ENCODE measurements around the gene UNK. TPM values are rescaled to one million over a fixed set of nuclear protein-coding genes. Genes with fewer than 3 reads are reported as not detected.

Gene UNK
- total and polyA plus RNA-seq, 2 experiments from 2014 or later, result 22.3 to 26.7 TPM

DNA sequence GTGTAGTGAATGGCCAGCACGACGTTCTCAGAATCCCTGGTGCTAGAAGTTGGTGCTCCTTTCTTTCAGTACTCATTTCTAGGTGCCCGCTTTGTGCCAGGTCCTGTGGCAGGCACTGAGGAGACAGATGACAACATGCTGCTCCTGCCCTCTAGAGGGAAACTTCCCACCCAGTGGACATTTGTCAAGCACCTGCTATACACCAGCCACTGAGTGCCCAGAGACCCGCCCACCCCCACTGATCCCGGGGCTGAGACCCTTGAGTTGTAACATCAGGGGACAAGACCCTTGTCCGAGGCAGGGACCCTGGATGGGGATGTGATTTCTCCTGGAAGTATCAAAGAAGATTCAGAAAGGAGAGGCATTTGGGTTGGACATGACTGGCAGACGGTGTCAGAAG is 34.5 kb downstream of the UNK start:
- no peak overlapping the region for H2AFZ ChIP-seq
- no peak for DNase-seq (ENCODE audit: low spot score)
- H3K36me3 ChIP-seq (replicated peaks; ENCODE audit: insufficient read depth, low read depth), result no peaks in the 10 kb centered on the region

DNA sequence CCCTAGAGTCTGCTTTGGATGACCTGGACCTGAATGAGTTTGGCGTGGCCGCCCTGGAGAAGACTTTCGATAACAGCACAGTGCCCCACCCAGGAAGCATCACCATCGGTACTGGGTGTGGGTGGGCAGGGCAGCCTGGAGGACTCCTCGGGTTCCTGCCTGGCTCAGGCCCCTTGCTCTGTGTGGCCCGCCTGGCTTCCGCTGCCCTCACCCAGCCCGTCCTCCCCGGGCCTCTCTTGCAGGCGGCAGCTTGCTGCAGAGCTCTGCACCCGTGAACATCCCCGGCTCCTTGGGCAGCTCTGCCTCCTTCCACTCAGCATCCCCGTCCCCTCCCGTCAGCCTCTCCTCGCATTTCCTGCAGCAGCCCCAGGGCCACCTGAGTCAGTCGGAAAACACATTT is 35.1 kb downstream of the UNK start:
- H3K27ac ChIP-seq, result no peak overlapping the region
- H4K20me1 ChIP-seq (ENCODE audit: insufficient read depth, poor library complexity, severe bottlenecking), result no peaks in the 10 kb centered on the region
- no peaks in the 10 kb centered on the region for H3K27me3 ChIP-seq
- H3K79me2 ChIP-seq, result no peaks in the 10 kb centered on the region
- H3K36me3 ChIP-seq (replicated peaks; ENCODE audit: insufficient read depth, low read depth), result no peaks in the 10 kb centered on the region
- H3K9me3 ChIP-seq (ENCODE audit: low read depth), result no peaks in the 10 kb centered on the region
- H2AFZ ChIP-seq, result no peak overlapping the region
- H3K4me1 ChIP-seq (ENCODE audit: insufficient read depth), result peaks cover 5% of the 10 kb centered on the region
- TF ChIP-seq EZH2phosphoT487 (IDR thresholded peaks at IDR 0.05; ENCODE audit: low read depth, severe bottlenecking, unreplicated experiment), result no peak
- no peaks in the 10 kb centered on the region for H3K9me2 ChIP-seq (replicated peaks; ENCODE audit: insufficient read depth)
- H3K4me2 ChIP-seq, result no peak overlapping the region
- no peak for DNase-seq (ENCODE audit: low spot score)
- WGBS (ENCODE audit: low lambda C conversion rate, missing lambda C conversion rate), result 98% methylated on average over 16 of the region's 16 CpGs
- H3K4me3 ChIP-seq, result no peak overlapping the region

More for the DNA sequence above, 34.5 kb downstream of the UNK start:
- Histone ChIP-seq H3K27ac (no peak overlapping the region), H3K4me3 (no peak overlapping the region), H3K4me1 (ENCODE audit: insufficient read depth) (peaks cover 1% of the 10 kb centered on the region), H3K9me2 (replicated peaks; ENCODE audit: insufficient read depth) (no peaks in the 10 kb centered on the region), H3K4me2 (no peak overlapping the region), H3K27me3 (no peaks in the 10 kb centered on the region), H3K79me2 (no peaks in the 10 kb centered on the region), H3K9me3 (ENCODE audit: low read depth) (no peaks in the 10 kb centered on the region), H4K20me1 (ENCODE audit: insufficient read depth, poor library complexity, severe bottlenecking) (no peaks in the 10 kb centered on the region)
- WGBS (ENCODE audit: low lambda C conversion rate, missing lambda C conversion rate), result 94% methylated on average over 7 of the region's 7 CpGs
- TF ChIP-seq, protein P1, sequence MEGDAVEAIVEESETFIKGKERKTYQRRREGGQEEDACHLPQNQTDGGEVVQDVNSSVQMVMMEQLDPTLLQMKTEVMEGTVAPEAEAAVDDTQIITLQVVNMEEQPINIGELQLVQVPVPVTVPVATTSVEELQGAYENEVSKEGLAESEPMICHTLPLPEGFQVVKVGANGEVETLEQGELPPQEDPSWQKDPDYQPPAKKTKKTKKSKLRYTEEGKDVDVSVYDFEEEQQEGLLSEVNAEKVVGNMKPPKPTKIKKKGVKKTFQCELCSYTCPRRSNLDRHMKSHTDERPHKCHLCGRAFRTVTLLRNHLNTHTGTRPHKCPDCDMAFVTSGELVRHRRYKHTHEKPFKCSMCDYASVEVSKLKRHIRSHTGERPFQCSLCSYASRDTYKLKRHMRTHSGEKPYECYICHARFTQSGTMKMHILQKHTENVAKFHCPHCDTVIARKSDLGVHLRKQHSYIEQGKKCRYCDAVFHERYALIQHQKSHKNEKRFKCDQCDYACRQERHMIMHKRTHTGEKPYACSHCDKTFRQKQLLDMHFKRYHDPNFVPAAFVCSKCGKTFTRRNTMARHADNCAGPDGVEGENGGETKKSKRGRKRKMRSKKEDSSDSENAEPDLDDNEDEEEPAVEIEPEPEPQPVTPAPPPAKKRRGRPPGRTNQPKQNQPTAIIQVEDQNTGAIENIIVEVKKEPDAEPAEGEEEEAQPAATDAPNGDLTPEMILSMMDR (IDR thresholded peaks at IDR 0.05; ENCODE audit: poor library complexity), result no peak
- no peak for TF ChIP-seq EZH2 (IDR thresholded peaks at IDR 0.05; ENCODE audit: borderline replicate concordance)
- TF ChIP-seq EZH2phosphoT487 (IDR thresholded peaks at IDR 0.05; ENCODE audit: low read depth, severe bottlenecking, unreplicated experiment), result no peak

DNA sequence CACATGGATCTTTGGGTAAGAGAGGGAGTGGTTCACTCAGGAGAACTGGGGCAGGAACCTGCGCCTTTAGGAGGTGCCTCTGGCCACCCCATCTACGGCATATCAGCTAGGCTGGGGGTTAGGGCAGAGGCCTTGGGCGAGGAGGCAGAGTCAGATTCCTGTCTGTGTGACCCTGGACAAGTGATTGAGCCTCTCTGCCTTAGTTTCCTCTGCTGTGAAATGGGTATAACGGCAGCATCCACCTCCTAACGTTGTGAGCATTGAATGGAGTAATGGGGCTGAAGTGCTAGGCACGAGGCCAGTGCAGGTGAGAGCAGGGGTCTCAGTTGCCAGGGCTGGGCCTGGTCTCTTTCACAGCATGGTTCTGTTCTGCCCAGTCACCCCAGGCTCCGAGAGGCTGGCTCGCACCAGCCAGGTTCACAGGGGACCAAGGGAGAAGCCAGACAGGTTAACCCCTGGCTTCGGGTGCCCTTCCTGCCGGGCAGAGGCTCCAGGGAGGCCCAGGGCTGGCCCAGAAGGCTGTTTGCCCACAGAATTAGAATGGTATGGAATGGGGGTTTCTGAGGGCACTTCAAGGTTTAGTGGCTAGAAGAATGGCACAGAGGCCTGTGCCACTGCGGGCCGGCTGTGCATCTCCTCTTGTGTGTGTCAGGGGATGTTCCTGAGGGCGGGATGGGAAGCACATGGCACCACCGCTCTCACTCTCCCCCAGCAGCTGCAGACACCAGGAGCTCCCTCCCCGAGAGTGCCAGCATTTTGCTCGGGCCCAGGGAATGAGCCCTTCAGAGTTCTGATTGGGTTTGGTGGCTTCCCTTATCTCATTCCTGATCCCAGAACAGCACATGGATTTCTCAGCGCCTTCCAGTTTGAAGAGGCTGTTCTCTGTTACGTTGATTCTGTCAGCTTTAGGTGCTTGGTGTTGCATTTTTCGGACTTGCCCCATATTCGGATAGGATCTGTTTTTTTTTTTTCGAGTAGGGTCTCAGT is 35.8 kb downstream of the UNK start:
- WGBS (ENCODE audit: low lambda C conversion rate, missing lambda C conversion rate), result 87% methylated on average over 17 of the region's 21 CpGs
- no peak overlapping the region for H3K4me2 ChIP-seq
- no peak overlapping the region for H3K4me3 ChIP-seq
- H3K4me1 ChIP-seq (ENCODE audit: insufficient read depth), result peaks cover 11% of the 10 kb centered on the region
- H3K27ac ChIP-seq, result no peak overlapping the region
- no peaks in the 10 kb centered on the region for H3K9me3 ChIP-seq (ENCODE audit: low read depth)
- no peaks in the 10 kb centered on the region for H3K79me2 ChIP-seq
- no peaks in the 10 kb centered on the region for H3K36me3 ChIP-seq (replicated peaks; ENCODE audit: insufficient read depth, low read depth)
- no peaks in the 10 kb centered on the region for H4K20me1 ChIP-seq (ENCODE audit: insufficient read depth, poor library complexity, severe bottlenecking)
- no peaks in the 10 kb centered on the region for H3K9me2 ChIP-seq (replicated peaks; ENCODE audit: insufficient read depth)
- no peaks in the 10 kb centered on the region for H3K27me3 ChIP-seq
- TF ChIP-seq, protein P1 (IDR thresholded peaks at IDR 0.05; ENCODE audit: poor library complexity), result no peak
- no peak for TF ChIP-seq EZH2 (IDR thresholded peaks at IDR 0.05; ENCODE audit: borderline replicate concordance)
- no peak for TF ChIP-seq EZH2phosphoT487 (IDR thresholded peaks at IDR 0.05; ENCODE audit: low read depth, severe bottlenecking, unreplicated experiment)
- H2AFZ ChIP-seq, result no peak overlapping the region
- no peak for DNase-seq (ENCODE audit: low spot score)

DNA sequence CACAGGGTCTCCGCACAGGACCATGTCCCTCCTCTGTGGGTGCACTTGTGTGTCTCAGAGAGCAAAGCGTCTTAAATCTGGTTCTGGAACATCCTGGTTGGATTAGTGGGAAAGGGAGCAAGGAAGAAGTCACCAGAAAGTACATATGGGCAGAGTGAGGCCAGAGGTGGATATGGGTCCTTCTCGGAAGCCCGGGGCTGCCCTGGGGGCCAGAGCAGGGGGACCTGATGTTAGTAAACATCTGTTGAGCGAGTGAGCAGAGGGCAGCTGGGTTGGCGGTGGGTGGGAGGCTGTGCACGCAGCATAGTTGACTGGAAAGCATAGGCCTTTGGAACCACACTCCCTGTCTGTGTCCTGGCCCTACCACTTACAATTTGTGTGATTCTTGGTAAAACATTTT is 36.9 kb downstream of the UNK start:
- H3K4me1 ChIP-seq (ENCODE audit: insufficient read depth), result peaks cover 13% of the 10 kb centered on the region
- H3K36me3 ChIP-seq (replicated peaks; ENCODE audit: insufficient read depth, low read depth), result no peaks in the 10 kb centered on the region

More for the DNA sequence above, 36.9 kb downstream of the UNK start:
- H3K27me3 ChIP-seq, result no peaks in the 10 kb centered on the region
- 98% methylated on average over 7 of the region's 7 CpGs for whole genome bisulfite sequencing (ENCODE audit: low lambda C conversion rate, missing lambda C conversion rate)
- DNase-seq (ENCODE audit: low spot score), result no peak
- no peaks in the 10 kb centered on the region for H3K9me2 ChIP-seq (replicated peaks; ENCODE audit: insufficient read depth)
- H3K4me3 ChIP-seq, result no peak overlapping the region
- no peak for TF ChIP-seq EZH2 (IDR thresholded peaks at IDR 0.05; ENCODE audit: borderline replicate concordance)
- TF ChIP-seq EZH2phosphoT487 (IDR thresholded peaks at IDR 0.05; ENCODE audit: low read depth, severe bottlenecking, unreplicated experiment), result no peak
- TF ChIP-seq, protein P1 (IDR thresholded peaks at IDR 0.05; ENCODE audit: poor library complexity), result no peak
- no peaks in the 10 kb centered on the region for H3K79me2 ChIP-seq
- H3K9me3 ChIP-seq (ENCODE audit: low read depth), result no peaks in the 10 kb centered on the region
- no peak overlapping the region for H2AFZ ChIP-seq
- H4K20me1 ChIP-seq (ENCODE audit: insufficient read depth, poor library complexity, severe bottlenecking), result no peaks in the 10 kb centered on the region
- H3K27ac ChIP-seq, result no peak overlapping the region
- H3K4me2 ChIP-seq, result no peak overlapping the region
